Stimulated activated CD4-positive, alpha-beta T cell treated with anti-CD3 and anti-CD28 coated beads, Interleukin-4, amount 100 ng/mL, for 4 hours (primary cell): ENCODE results near the gene MYL4.
A peak's percentile ranks its signal among the peaks of the same experiment; 100 is the strongest.
"Not testable (repeated sequence)": the region's sequence is repeated elsewhere in the genome, so short reads cannot be mapped to it uniquely, and the experiment has no call there.

Source experiments
- DNase-seq, 2 experiments: peaks; one replicate each; pipeline ENCODE4 v3.0.0-alpha.2; 2020

Gene MYL4

GRCh38 chr17:47246120-47246519, 37.0 kb downstream of the MYL4 start:
- DNase-seq: no peak

- DNase-seq: no peak
Measured at GRCh38 chr17:47250855-47251254, 41.7 kb downstream of the MYL4 start.

DNA sequence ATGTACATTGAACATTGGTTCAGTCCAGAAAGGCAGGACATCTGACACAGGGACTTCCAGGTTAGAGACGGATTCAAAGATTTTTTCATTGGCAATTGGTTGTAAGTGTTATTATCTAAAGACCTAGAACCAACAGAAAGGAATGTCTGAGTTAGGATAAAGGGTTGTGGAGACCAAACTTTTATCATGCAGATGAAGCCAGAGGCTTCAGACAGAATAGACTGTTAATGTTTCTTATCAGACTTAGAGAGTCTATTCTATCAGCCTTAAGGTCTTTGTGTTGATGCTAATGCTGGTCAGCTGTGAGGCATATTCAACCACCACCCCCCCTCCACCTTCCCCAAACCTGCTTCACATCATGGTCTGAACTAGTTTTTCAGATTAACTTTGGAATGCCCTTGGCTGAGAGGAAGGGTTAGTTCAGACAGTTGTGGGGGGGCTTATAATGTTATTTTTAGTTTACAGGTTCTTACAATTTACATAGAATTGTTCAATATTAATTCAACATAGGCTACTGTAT, 42.3 kb downstream of the MYL4 start:
- DNase-seq: no peak

- no peak for DNase-seq
Measured at GRCh38 chr17:47252209-47252608, 43.1 kb downstream of the MYL4 start.

DNA sequence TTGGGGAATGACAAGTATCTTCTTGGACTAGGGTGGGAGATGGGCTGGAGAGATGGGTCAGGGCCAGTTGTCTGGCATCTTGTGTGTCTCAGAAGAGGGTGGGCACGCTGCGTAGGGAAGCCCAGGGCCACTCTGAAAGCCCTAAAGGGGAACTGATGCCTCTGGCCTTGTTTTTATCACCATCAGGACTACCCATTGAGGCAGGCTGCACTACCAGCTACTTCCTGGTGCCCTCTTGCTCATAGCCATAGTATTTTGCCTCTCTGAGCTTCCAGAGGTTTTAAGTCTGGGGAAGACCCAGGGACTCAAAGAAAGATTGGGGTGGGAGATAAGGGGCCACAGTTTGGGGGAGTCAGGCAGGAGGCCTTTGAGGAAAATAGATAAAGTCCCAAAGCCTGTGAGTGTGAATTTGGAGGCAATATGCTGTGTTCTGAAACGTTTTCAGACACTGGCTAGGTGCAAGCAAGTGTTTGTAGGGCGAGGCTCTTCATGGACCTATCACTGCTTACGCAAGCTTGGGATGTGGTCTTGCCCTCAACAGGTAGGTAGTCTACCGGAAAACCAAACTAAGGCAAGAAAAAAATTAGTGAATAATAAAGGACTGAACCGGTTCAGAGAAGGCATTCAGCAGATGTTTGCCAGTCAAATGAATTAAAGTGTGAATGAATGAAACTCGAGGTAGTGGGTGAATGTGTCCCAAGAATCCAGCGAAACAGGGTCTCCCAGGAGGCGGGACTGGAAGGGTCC, 43.8 kb downstream of the MYL4 start:
- no peak for DNase-seq

DNA sequence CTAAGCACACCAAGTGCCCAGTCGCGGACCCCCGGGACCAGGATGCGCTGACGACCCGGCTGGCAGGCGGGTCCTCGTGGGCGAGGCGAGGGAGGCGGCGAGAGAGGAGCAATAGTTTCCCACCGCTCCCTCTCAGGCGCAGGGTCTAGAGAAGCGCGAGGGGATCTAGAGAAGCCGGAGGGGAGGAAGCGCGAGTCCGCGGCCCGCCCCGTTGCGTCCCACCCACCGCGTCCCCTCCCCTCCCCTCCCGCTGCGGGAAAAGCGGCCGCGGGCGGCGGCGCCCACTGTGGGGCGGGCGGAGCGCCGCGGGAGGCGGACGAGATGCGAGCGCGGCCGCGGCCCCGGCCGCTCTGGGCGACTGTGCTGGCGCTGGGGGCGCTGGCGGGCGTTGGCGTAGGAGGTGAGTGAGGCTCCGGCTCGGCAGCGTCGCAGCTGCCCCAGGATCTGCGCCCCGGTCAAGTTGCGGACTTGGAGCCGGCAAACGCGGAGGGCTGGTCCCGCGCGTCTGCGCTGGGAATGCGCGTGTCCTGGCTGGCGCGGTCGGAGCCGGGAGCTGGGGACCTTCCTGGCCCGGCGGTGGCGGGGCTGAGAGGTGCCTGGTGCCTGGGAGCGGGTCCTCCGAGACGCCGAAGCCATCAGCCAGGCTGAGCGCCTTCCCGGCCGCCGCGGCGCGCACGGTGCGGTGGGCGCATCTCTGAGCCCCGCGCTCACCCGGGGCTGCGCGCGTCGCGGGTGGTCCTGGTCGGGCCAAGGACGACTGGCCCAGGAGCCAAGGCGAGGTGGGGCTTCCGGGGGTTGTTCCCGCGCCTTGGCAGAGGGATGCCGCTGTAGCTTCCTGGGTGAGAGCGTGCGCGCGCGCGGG, 44.6 kb downstream of the MYL4 start, which contains the start of gene ITGB3:
Gene ITGB3 (plus strand): TSS at position 287 of the 862 bp plus-strand sequence. CDS start 35 bp downstream, at position 322.
- DNase-seq: peak; percentile 50 to 58

GRCh38 chr17:47254403-47254943, 45.3 kb downstream of the MYL4 start:
- no peak for DNase-seq

GRCh38 chr17:47257651-47258339, 48.6 kb downstream of the MYL4 start:
- no peak for DNase-seq

DNA sequence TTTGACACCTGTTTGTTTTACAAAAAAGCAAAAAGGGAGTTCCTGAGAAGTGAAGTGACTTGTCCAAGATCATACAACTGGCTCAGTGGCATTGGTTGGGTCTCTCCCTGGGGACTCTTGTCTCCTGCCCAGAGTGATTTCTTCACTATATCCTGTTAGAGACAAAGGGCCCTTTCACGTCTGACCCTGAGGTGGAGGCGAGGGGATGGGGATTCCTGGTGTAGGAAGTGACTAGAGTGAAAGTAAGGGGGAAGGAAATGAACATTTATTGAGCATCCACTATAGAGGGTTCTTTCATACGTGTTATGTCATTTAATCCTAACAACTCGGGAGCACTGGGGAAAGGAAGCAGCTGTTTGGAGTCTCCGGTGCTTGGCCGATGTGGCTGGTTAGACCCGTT, 53.4 kb downstream of the MYL4 start:
- DNase-seq: no peak

DNA sequence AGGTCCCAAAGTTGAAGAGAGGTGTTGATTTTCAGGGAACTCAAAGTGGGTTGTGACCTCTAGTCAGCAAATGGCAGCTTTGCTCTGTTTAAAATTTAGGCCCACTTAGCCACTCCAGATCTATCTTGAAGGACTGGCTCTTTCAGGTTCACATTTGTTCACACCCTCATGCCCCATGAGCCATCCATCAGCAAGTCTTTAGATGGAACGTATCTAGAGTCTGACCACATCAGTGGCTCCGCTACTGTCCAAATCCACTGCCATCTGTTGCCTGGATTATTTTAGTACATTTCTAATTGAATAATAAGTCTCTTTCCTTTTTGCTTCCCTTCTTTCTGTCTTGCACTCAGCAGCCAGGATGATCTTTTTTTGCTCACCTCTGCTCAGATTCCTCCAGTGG, 55.0 kb downstream of the MYL4 start:
- no peak for DNase-seq

- DNase-seq: no peak
Measured at GRCh38 chr17:47265983-47266541, 56.9 kb downstream of the MYL4 start.

GRCh38 chr17:47266782-47267181, 57.6 kb downstream of the MYL4 start:
- no peak for DNase-seq

DNA sequence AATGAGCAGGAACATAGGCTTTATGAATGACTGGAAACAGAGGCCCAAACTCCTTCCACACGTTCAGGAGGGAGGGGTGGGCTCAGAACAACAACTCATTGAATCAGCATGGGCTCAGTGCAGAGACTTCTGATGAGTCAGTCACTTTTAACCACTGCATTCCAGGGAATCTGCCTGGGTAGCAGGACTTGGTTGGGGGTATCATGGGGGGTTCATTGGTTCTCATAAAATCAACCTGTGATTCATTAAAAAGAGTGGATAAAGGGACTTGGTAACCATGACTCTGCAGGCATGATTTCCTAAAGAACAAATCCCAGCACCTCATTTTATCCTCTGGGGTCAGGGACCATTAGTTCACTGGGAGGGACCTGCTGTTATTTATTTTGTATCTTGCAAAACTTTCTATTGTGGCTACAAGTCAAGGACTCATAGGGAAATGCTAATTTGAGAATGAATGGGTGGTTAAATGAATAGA, 58.2 kb downstream of the MYL4 start:
- DNase-seq: no peak

DNA sequence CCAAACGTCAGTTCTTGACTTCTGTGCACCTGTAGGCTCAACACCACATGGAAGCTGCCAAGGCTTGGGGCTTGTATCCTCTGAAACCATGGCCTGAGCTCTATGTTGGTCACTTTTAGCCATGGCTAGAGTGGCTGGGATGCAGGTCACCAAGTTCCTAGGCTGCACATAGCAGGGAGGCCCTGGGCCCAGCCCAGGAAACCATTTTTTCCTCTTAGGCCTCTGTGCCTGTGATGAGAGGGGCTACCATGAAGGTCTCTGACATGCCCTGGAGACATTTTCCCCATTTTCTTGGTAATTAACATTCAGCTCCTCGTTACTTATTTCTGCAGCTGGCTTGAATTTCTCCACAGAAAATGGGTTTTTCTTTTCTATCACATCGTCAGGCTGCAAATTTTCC, 59.8 kb downstream of the MYL4 start:
- not testable (repeated sequence) for DNase-seq

GRCh38 chr17:47269561-47270280, 60.6 kb downstream of the MYL4 start:
- DNase-seq: not testable (repeated sequence)

- DNase-seq: no peak
Measured at GRCh38 chr17:47270946-47271705, 62.0 kb downstream of the MYL4 start.

DNA sequence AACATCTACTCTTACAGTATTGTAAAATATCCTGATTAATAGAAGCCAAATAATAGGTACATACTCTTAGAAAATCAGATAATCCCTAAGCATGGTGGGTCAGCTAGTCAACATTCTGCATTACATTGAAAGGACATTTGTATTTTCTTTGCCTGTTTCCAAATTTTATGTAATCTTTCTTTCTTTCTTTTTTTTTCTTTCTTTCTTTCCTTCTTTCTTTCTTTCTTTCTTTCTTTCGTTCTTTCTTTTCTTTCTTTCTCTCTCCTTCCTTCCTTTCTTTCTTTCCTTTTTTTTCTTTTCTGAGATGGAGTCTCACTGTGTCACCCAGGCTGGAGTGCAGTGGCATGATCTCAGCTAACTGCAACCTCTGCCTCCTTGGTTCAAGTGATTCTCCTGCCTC, 63.3 kb downstream of the MYL4 start:
- no peak for DNase-seq

DNA sequence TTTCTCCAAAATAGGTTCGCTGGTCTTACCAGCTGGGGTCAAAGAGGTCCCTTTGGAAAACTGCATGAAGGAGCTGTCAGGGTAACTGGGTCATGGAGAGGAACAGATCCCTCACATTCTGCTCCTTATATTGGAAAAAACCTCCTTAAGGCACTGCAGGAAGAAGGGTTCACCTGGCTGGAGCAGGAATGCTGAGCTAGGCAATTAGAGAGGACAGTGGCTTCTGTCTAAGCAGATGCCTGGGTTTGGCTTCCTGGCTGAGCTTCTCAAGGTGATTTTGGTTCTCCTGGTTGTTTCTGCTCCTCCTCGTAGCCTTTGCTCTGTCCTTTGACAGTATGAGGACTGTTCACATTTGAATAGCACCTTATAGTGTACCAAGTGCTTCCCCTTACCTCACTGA, 64.1 kb downstream of the MYL4 start:
- DNase-seq: no peak
